ENCODE measurements around the gene AQP6. TPM values are rescaled to one million over a fixed set of nuclear protein-coding genes. Genes with fewer than 3 reads are reported as not detected.

The AQP6 gene
- total RNA-seq, 2 experiments from 2014 or later, result not detected

DNA sequence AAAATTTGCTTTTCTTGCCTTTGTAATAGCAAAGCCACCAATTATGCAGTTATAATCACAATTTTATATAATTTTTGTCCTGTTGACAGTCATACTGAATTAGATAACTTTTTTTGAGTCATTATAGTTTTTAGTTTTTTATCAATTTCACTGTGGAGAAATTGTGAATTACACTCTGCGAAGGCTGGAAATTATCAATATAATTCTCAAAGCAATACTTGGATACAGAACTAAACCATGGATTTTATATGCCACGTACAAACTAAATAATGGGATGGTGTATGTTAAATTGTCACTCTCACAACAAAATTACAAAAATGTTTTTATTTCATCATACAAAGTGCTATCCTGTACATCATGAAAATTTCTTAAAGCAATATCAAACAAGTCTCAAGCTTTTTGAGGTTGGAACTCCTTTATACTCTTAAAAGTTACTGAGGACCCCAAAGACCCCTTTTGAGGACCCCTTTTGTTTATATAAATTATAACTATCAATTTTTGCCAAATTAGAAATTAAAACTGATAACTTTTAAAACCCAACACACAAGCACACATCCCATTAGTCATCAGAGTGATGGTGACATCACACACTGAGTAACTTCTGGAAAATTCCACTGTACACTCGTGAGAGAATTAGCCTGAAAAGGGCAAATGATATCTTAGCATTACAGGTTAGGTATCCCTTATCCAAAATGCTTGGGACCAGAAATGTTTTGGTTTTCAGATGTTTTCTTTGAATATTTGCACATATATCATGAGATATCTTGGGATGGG is 42.0 kb upstream of the AQP6 start:
- CTCF ChIA-PET (ENCODE audit: unreplicated experiment), result no interaction called here
- no peaks in the 10 kb centered on the region for H3K79me2 ChIP-seq (ENCODE audit: insufficient read depth, low read depth, low read length)
- H3K4me3 ChIP-seq (ENCODE audit: low read depth, low read length, poor library complexity, severe bottlenecking), result no peak overlapping the region
- intact Hi-C loops (cut with micrococcal nuclease; ENCODE audit: unreplicated experiment), result no loop called here
- TF ChIP-seq, protein P1, sequence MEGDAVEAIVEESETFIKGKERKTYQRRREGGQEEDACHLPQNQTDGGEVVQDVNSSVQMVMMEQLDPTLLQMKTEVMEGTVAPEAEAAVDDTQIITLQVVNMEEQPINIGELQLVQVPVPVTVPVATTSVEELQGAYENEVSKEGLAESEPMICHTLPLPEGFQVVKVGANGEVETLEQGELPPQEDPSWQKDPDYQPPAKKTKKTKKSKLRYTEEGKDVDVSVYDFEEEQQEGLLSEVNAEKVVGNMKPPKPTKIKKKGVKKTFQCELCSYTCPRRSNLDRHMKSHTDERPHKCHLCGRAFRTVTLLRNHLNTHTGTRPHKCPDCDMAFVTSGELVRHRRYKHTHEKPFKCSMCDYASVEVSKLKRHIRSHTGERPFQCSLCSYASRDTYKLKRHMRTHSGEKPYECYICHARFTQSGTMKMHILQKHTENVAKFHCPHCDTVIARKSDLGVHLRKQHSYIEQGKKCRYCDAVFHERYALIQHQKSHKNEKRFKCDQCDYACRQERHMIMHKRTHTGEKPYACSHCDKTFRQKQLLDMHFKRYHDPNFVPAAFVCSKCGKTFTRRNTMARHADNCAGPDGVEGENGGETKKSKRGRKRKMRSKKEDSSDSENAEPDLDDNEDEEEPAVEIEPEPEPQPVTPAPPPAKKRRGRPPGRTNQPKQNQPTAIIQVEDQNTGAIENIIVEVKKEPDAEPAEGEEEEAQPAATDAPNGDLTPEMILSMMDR (conservative IDR thresholded peaks at IDR 0.05; ENCODE audit: low read length), result no peak
- TF ChIP-seq EZH2phosphoT487 (IDR thresholded peaks at IDR 0.05; ENCODE audit: borderline replicate concordance, low read depth, low read length), result no peak
- H3K4me1 ChIP-seq (ENCODE audit: insufficient read depth, low read length, poor library complexity, severe bottlenecking), result no peaks in the 10 kb centered on the region
- H4K20me1 ChIP-seq (ENCODE audit: insufficient read depth, low read length), result no peaks in the 10 kb centered on the region
- H3K9me2 ChIP-seq (ENCODE audit: insufficient read depth, low read length), result no peaks in the 10 kb centered on the region
- DNase-seq (ENCODE audit: low spot score), result no peak
- H3K4me2 ChIP-seq (ENCODE audit: low read length), result no peak overlapping the region
- POLR2A ChIA-PET, result no interaction called here
- no peaks in the 10 kb centered on the region for H3K9me3 ChIP-seq (ENCODE audit: low read length)
- H3K36me3 ChIP-seq (ENCODE audit: insufficient read depth, low read length), result no peaks in the 10 kb centered on the region
- H3K27ac ChIP-seq (ENCODE audit: low read depth, low read length, poor library complexity, severe bottlenecking), result no peak overlapping the region
- BruUV-seq (replicated peaks), result no TSS peak
- no peak overlapping the region for H2AFZ ChIP-seq (ENCODE audit: low read length)

DNA sequence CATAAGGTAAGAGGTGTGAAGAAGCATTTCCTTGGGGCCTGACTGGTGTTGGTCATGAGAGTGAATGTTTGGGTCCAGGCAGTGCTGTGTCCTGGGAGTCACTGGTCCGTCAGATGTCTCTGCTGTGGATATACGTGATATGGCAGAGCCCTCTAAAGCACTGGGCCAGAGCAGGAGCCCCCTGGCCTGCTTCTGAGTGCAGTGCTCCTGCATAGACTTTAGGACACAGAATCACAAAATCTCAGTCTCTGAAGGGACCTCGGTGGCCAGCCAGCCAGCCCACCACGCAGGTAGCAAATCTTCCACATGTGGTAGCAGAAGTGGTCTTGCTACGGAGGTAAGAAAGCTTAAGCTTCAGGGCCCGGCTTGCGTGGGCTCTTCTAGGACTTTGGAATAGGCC is 40.7 kb upstream of the AQP6 start:
- Histone ChIP-seq H3K27ac (ENCODE audit: low read depth, low read length, poor library complexity, severe bottlenecking) (no peak overlapping the region), H3K9me2 (ENCODE audit: insufficient read depth, low read length) (no peaks in the 10 kb centered on the region), H3K79me2 (ENCODE audit: insufficient read depth, low read depth, low read length) (no peaks in the 10 kb centered on the region), H4K20me1 (ENCODE audit: insufficient read depth, low read length) (no peaks in the 10 kb centered on the region), H3K36me3 (ENCODE audit: insufficient read depth, low read length) (no peaks in the 10 kb centered on the region), H2AFZ (ENCODE audit: low read length) (no peak overlapping the region), H3K4me1 (ENCODE audit: insufficient read depth, low read length, poor library complexity, severe bottlenecking) (no peaks in the 10 kb centered on the region), H3K4me3 (ENCODE audit: low read depth, low read length, poor library complexity, severe bottlenecking) (no peak overlapping the region), H3K9me3 (ENCODE audit: low read length) (no peaks in the 10 kb centered on the region), H3K4me2 (ENCODE audit: low read length) (no peak overlapping the region)
- POLR2A ChIA-PET, result interaction anchor here (0.6 kb wide), 1 partner anchor 46 kb away, joined by 4 read pairs; no protein-coding TSS in a partner anchor
- CTCF ChIA-PET (ENCODE audit: unreplicated experiment), result no interaction called here
- TF ChIP-seq, protein P1 (conservative IDR thresholded peaks at IDR 0.05; ENCODE audit: low read length), result no peak
- no peak for TF ChIP-seq EZH2phosphoT487 (IDR thresholded peaks at IDR 0.05; ENCODE audit: borderline replicate concordance, low read depth, low read length)
- intact Hi-C loops (cut with micrococcal nuclease; ENCODE audit: unreplicated experiment), result no loop called here
- no peak for DNase-seq (ENCODE audit: low spot score)
- BruUV-seq (replicated peaks), result no TSS peak

DNA sequence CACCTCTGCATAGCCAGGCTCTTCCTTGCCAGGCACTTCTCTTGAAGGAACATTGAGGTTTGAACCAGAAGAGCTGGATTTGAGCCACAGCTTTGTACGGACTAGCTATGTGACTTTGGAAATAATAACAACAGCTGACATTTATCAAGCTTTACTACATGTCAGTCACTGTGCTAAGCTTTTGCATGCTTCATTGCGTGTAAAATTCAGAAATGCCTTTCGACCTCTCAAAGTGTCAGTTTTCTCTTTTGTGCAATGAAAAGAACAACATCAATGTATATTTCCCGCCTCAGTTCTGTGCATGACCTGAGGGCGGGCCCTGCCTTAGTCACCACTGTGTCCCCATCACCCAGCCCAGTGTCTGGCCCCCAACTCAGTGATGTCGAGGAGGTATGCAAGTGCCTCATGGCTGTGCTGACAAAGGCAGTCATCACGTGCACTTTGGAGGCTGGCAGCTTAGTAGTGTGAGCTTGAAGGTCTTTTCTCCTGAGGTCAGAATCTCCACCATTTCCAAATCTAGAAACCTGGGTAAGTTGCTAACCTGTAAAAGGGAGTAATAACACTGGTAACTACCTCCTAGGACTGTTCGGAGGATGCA is 40.1 kb upstream of the AQP6 start:
- Histone ChIP-seq H2AFZ (ENCODE audit: low read length) (no peak overlapping the region), H3K36me3 (ENCODE audit: insufficient read depth, low read length) (no peaks in the 10 kb centered on the region), H3K79me2 (ENCODE audit: insufficient read depth, low read depth, low read length) (no peaks in the 10 kb centered on the region), H4K20me1 (ENCODE audit: insufficient read depth, low read length) (no peaks in the 10 kb centered on the region), H3K4me1 (ENCODE audit: insufficient read depth, low read length, poor library complexity, severe bottlenecking) (no peaks in the 10 kb centered on the region), H3K4me3 (ENCODE audit: low read depth, low read length, poor library complexity, severe bottlenecking) (no peak overlapping the region), H3K4me2 (ENCODE audit: low read length) (no peak overlapping the region), H3K9me2 (ENCODE audit: insufficient read depth, low read length) (no peaks in the 10 kb centered on the region), H3K27ac (ENCODE audit: low read depth, low read length, poor library complexity, severe bottlenecking) (no peak overlapping the region), H3K9me3 (ENCODE audit: low read length) (no peaks in the 10 kb centered on the region)
- intact Hi-C loops (cut with micrococcal nuclease; ENCODE audit: unreplicated experiment), result no loop called here
- no peak for DNase-seq (ENCODE audit: low spot score)
- POLR2A ChIA-PET, result interaction anchor here (0.6 kb wide), 2 partner anchors 47 to 242 kb away, joined by 3 to 4 read pairs; no protein-coding TSS in a partner anchor
- TF ChIP-seq, protein P1 (conservative IDR thresholded peaks at IDR 0.05; ENCODE audit: low read length), result no peak
- no peak for TF ChIP-seq EZH2phosphoT487 (IDR thresholded peaks at IDR 0.05; ENCODE audit: borderline replicate concordance, low read depth, low read length)
- no TSS peak for BruUV-seq (replicated peaks)
- CTCF ChIA-PET (ENCODE audit: unreplicated experiment), result no interaction called here

Data from OCI-LY7 (cell line).